B cell (primary cell): ENCODE results near the gene CCHCR1. TPM values are rescaled to one million over a fixed set of nuclear protein-coding genes. Genes with fewer than 3 reads are reported as not detected.

Source experiments
- ATAC-seq: fragments of 200-7000 bp; cut with Tn5 transposase; one replicate; pipeline ENCODE4 v1.10.0; 2021; ENCODE audit warnings: low read depth, mild to moderate bottlenecking, moderate number of reproducible peaks, moderate library complexity
- CTCF ChIA-PET: fragments of 350-600 bp; sonication (Branson Sonifier 250); formaldehyde crosslinking; loops from one replicate; lab custom pipeline; 2021; ENCODE audit warnings: antibody characterized with exemption, inconsistent platforms; lab: Charles Lee
- POLR2A ChIA-PET: fragments of 350-600 bp; sonication (Branson Sonifier 250); formaldehyde crosslinking; loops from one replicate; lab custom pipeline; 2021; ENCODE audit warnings: antibody characterized with exemption; lab: Charles Lee
- DNase-seq: peaks from one replicate; pipeline ENCODE4 v3.0.0; 2013
- H2AFZ ChIP-seq: 2 replicates; pipeline ENCODE4 v1.6.1; 2012; ENCODE audit warnings: mild to moderate bottlenecking, low read depth, low read length; ENCODE audit not compliant: insufficient read depth, poor library complexity, severe bottlenecking
- H3K27ac ChIP-seq, 2 donors: 1 replicate in 1 of 2; 2 replicates in 1 of 2; pipeline ENCODE4 v1.5.1; 2012 to 2013; ENCODE audit warnings: low read length in 2 of 2, mild to moderate bottlenecking in 2 of 2, moderate library complexity in 1 of 2
- H3K27me3 ChIP-seq, 4 experiments: fragments of 200-600 bp in 1 of 4; sonication (generic) in 1 of 4; replicated peaks in 1 of 4; 1 replicate in 2 of 4; 2 replicates in 2 of 4; pipeline versions ENCODE4 v1.6.1 to v1.7.0; 2013 to 2016; ENCODE audit warnings: low read length in 3 of 4, mild to moderate bottlenecking in 2 of 4, mixed read lengths in 1 of 4, moderate library complexity in 1 of 4; ENCODE audit not compliant: insufficient read depth in 4 of 4, control insufficient read depth in 3 of 4; ENCODE audit errors: control extremely low read depth in 1 of 4
- H3K36me3 ChIP-seq, 2 experiments: replicated peaks in 1 of 2; 1 replicate in 1 of 2; 2 replicates in 1 of 2; pipeline versions ENCODE4 v1.6.1 to v1.7.1; 2013; ENCODE audit warnings: low read length in 1 of 2; ENCODE audit not compliant: insufficient read depth in 2 of 2, control insufficient read depth in 1 of 2; ENCODE audit errors: control extremely low read depth in 1 of 2, extremely low read depth in 1 of 2
- H3K4me1 ChIP-seq, 2 donors: fragments of 200-600 bp in 1 of 2; sonication (generic) in 1 of 2; 1 replicate in 1 of 2; 2 replicates in 1 of 2; pipeline versions ENCODE4 v1.5.1 to v1.6.1; 2013 to 2017; ENCODE audit warnings: low read length in 2 of 2; ENCODE audit not compliant: control insufficient read depth in 2 of 2, insufficient read depth in 2 of 2
- H3K4me2 ChIP-seq: replicated peaks from 2 replicates; pipeline ENCODE3; 2012; ENCODE audit warnings: mild to moderate bottlenecking, low read depth, low read length; ENCODE audit not compliant: poor library complexity, severe bottlenecking
- H3K4me3 ChIP-seq, 5 experiments: fragments of 200-600 bp in 1 of 5; sonication (generic) in 1 of 5; 1 replicate in 3 of 5; 2 replicates in 2 of 5; pipeline versions ENCODE4 v1.5.1 to v1.7.0; 2011 to 2016; ENCODE audit warnings: low read length in 4 of 5, mild to moderate bottlenecking in 4 of 5, low read depth in 2 of 5, control low read depth in 1 of 5, moderate library complexity in 1 of 5; ENCODE audit not compliant: insufficient read depth in 1 of 5; ENCODE audit errors: control extremely low read depth in 1 of 5, extremely low read depth in 1 of 5
- H3K79me2 ChIP-seq: fragments of 200-600 bp; sonication (generic); one replicate; pipeline ENCODE4 v1.6.0; 2016; ENCODE audit warnings: low read length; ENCODE audit not compliant: control insufficient read depth, insufficient read depth
- H3K9ac ChIP-seq: fragments of 200-600 bp; sonication (generic); 2 replicates; pipeline ENCODE4 v1.6.1; 2017; ENCODE audit warnings: mild to moderate bottlenecking, low read length, moderate library complexity
- H3K9me3 ChIP-seq, 3 donors: one replicate each; pipeline versions ENCODE4 v1.6.1 to v1.7.1; 2013; ENCODE audit warnings: low read length in 2 of 3; ENCODE audit not compliant: control insufficient read depth in 2 of 3, insufficient read depth in 1 of 3; ENCODE audit errors: control extremely low read depth in 1 of 3
- H4K20me1 ChIP-seq: 2 replicates; pipeline ENCODE4 v1.6.0; 2012; ENCODE audit warnings: mild to moderate bottlenecking, low read length; ENCODE audit not compliant: insufficient read depth, control insufficient read depth, poor library complexity, severe bottlenecking
- H3K27ac Mint-ChIP-seq: one replicate; pipeline ENCODE4 v1.8.0; 2021; ENCODE audit warnings: mixed read lengths
- H3K27me3 Mint-ChIP-seq: one replicate; pipeline ENCODE4 v1.8.0; 2021; ENCODE audit warnings: mixed read lengths
- H3K4me1 Mint-ChIP-seq: one replicate; pipeline ENCODE4 v1.8.0; 2021; ENCODE audit warnings: mixed read lengths
- H3K4me3 Mint-ChIP-seq: one replicate; pipeline ENCODE4 v1.8.0; 2021; ENCODE audit warnings: mixed read lengths
- H3K9me3 Mint-ChIP-seq: one replicate; pipeline ENCODE4 v1.8.0; 2022; ENCODE audit warnings: mixed read lengths; ENCODE audit not compliant: insufficient read depth
- CTCF ChIP-seq: fragments of 200-600 bp; IDR thresholded peaks from one replicate; pipeline ENCODE4 v1.8.0; 2022; ENCODE audit warnings: antibody characterized with exemption, mild to moderate bottlenecking
- EZH2 ChIP-seq: IDR thresholded peaks from 2 replicates; pipeline ENCODE4 v1.6.1; 2012; ENCODE audit warnings: borderline replicate concordance, low read depth, mild to moderate bottlenecking, moderate library complexity, low read length; ENCODE audit not compliant: insufficient read depth, poor library complexity, severe bottlenecking
- WGBS: methylation state at CpG from one replicate; pipeline ENCODE4 v1.1.5; 2013; ENCODE audit warnings: missing lambda C conversion rate; ENCODE audit not compliant: insufficient coverage; 5-methylcytosine and 5-hydroxymethylcytosine counted together
- intact Hi-C: fragments of 100-400 bp; cut with micrococcal nuclease; formaldehyde crosslinking; loops from one replicate; pipeline ENCODE4 v1.10.0; 2022
- polyA plus RNA-seq: library from polyadenylated mRNA; depleted of rRNA; stranded (reverse); fragments of >200 nt; gene quantifications from 2 replicates; pipeline ENCODE4 v1.2.3, GENCODE V29; 2012
- total RNA-seq, 2 donors: library from RNA; stranded (reverse); fragments of 120-200 nt in 1 of 2; gene quantifications; 1 replicate in 1 of 2; 2 replicates in 1 of 2; pipeline versions ENCODE4 v1.2.3 to v1.2.4, GENCODE V29; 2013 to 2022

CCHCR1 gene
- total and polyA plus RNA-seq, 2 donors (not counting 1 experiment from before 2014, with no cell fraction given) = 17.0 to 34.7 TPM

GRCh38 chr6:31161216-31162126, 3.9 kb upstream of the CCHCR1 start:
- H3K27me3 ChIP-seq = no peaks in the 10 kb centered on the region
- H3K4me2 ChIP-seq = no peak overlapping the region
- Mint-ChIP-seq H3K4me3 (no peak overlapping the region), H3K27ac (no peak overlapping the region), H3K9me3 (no peaks in the 10 kb centered on the region), H3K4me1 (peaks cover 47% of the 10 kb centered on the region), H3K27me3 (no peaks in the 10 kb centered on the region)
- H3K4me3 ChIP-seq = no peak overlapping the region
- H3K79me2 ChIP-seq = no peaks in the 10 kb centered on the region
- POLR2A ChIA-PET = interaction anchor here (0.6 kb wide), 2 partner anchors 198 to 665 kb away, joined by 3 read pairs; no protein-coding TSS in a partner anchor
- intact Hi-C loops = no loop called here
- no peaks in the 10 kb centered on the region for H3K36me3 ChIP-seq
- no peaks in the 10 kb centered on the region for H3K9me3 ChIP-seq
- WGBS = 96% methylated on average over 19 of the region's 19 CpGs
- H3K4me1 ChIP-seq = peaks cover 13 to 33% of the 10 kb centered on the region in 2 donors
- no peak for ATAC-seq
- no peak overlapping the region for H2AFZ ChIP-seq
- DNase-seq = no peak
- no peak overlapping the region for H3K27ac ChIP-seq
- CTCF ChIA-PET = interaction anchor here (2.9 kb wide), 1 partner anchor 205 kb away, joined by 10 read pairs; no protein-coding TSS in a partner anchor
- H3K9ac ChIP-seq = no peak overlapping the region
- H4K20me1 ChIP-seq = no peaks in the 10 kb centered on the region
- TF ChIP-seq EZH2 = no peak
- no peak for TF ChIP-seq CTCF
